Suprapubic skin (tissue), 4 donors: Measurements from ENCODE around the gene ABHD2. TPM values are rescaled to one million over a fixed set of nuclear protein-coding genes. Genes with fewer than 3 reads are reported as not detected.

Experiments
- DNase-seq, 2 donors: peaks; one replicate each; pipeline ENCODE4 v3.0.0-alpha.2; 2019; ENCODE audit warnings: low spot score in 2 of 2
- H3K27ac ChIP-seq: fragments of 200-600 bp; sonication (generic); one replicate; pipeline ENCODE4 v1.5.1; 2019
- H3K27me3 ChIP-seq: fragments of 200-600 bp; sonication (generic); one replicate; pipeline ENCODE4 v1.5.1; 2019
- H3K36me3 ChIP-seq: fragments of 200-600 bp; sonication (generic); one replicate; pipeline ENCODE4 v1.5.1; 2019
- H3K4me1 ChIP-seq: fragments of 200-600 bp; sonication (generic); one replicate; pipeline ENCODE4 v1.5.1; 2019
- H3K4me3 ChIP-seq: fragments of 200-600 bp; sonication (generic); one replicate; pipeline ENCODE4 v1.5.1; 2019; ENCODE audit warnings: mild to moderate bottlenecking
- H3K9me3 ChIP-seq: fragments of 200-600 bp; sonication (generic); one replicate; pipeline ENCODE4 v1.5.1; 2019
- CTCF ChIP-seq, 2 donors: fragments of 200-600 bp in 1 of 2; fragments of 450-650 bp in 1 of 2; sonication (generic) in 1 of 2; IDR thresholded peaks; one replicate each; pipeline ENCODE4 v1.5.1; 2016 to 2019; ENCODE audit warnings: antibody characterized with exemption in 2 of 2, mild to moderate bottlenecking in 1 of 2, moderate library complexity in 1 of 2
- EP300 ChIP-seq: sonication (generic); formaldehyde crosslinking; IDR thresholded peaks from one replicate; pipeline ENCODE4 v1.6.1; 2017; ENCODE audit warnings: antibody characterized with exemption
- POLR2A ChIP-seq, 2 donors: fragments of 450-650 bp; IDR thresholded peaks; one replicate each; pipeline ENCODE4 v1.6.1; 2017; ENCODE audit warnings: antibody characterized with exemption in 2 of 2, mild to moderate bottlenecking in 2 of 2, moderate library complexity in 2 of 2
- POLR2AphosphoS5 ChIP-seq, 3 donors: sonication (generic); formaldehyde crosslinking; IDR thresholded peaks; one replicate each; pipeline ENCODE4 v1.6.1; 2017; ENCODE audit warnings: antibody characterized with exemption in 3 of 3
- WGBS: methylation state at CpG from one replicate; pipeline ENCODE4 v1.1.5; 2018; 5-methylcytosine and 5-hydroxymethylcytosine counted together
- total RNA-seq, 4 donors: library from RNA; depleted of rRNA; stranded (reverse); fragments of >200 nt; gene quantifications; one replicate each; pipeline ENCODE4 v1.1.0, GENCODE V29; 2016

Gene ABHD2
- total RNA-seq, 4 donors from 2014 or later = 38.0 to 78.0 (median 63.2) TPM

DNA sequence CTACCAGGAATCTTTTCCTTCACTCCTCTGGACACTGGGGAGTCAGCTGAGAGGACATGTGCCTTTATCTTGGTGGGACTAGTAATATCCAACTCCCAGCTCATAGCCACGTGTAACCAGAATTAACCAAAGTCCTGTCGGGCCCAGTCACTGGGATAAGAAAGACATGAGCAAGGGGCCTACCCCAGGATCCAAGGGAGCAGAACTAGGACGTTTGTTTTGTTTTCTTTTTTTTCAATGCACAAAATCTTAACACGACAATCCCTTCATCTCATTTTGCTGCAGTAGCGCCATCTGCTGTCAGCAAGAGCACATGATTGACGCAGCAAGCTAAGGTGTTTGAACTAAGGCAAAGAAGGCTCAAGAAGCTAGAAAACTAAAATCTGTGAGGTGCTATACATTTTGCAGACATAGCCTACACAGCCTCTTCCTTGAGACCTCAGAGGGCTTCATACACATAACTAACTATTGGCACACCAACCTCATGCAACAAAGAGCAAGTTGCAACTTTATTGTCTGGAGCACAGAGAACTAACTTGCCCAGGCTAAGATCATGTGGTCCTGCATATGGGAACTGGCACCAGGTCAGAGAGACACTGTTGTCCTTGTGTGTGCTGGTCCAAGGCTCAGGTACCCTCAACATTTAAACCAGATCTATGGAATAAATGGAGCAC, 89.5 kb downstream of the ABHD2 start:
- Histone ChIP-seq H3K27ac (no peak overlapping the region), H3K27me3 (no peaks in the 10 kb centered on the region), H3K4me1 (peaks cover 13% of the 10 kb centered on the region), H3K9me3 (no peaks in the 10 kb centered on the region), H3K36me3 (peaks cover 33% of the 10 kb centered on the region), H3K4me3 (no peak overlapping the region)
- no peak for DNase-seq
- TF ChIP-seq EP300 (no peak), CTCF (IDR thresholded peaks at IDR 0.05) (peak; percentile 63 to 73), POLR2AphosphoS5 (IDR thresholded peaks at IDR 0.05) (no peak), POLR2A (IDR thresholded peaks at IDR 0.05) (no peak)
- 7% methylated on average over 6 of the region's 6 CpGs for WGBS

DNA sequence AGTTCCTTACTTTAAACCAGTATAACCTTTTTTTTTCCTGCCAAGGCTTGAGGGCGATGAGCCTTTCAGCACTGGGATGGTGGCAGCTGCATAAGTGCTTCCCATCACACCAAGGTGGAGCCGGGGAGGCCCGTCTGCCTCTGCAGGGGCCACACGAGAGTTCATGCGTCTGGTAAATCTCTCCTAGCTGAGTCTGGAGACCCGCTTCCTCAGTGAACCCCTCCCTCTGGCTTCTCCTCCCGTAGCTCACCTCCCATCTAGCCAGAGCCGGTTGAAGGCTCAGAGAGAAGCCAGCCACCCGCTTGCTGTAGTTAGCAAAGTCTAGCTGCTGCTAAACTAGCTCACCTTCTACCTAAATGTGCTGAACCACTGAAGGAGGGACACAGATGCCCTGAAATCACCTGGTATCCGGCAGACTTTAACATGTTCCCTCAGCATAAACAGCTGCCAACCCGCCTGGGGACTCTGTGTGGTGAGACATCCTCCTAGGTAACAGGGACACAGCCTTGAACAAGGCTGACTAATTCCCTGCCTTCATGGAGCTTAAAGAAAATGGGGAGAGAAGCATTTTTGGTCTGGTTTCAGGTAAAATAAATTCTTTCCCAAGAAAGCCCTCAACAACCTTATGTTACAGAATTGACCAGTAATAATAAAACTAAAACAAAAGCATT, 90.2 kb downstream of the ABHD2 start:
- WGBS = 90% methylated on average over 10 of the region's 11 CpGs
- H3K27ac ChIP-seq = no peak overlapping the region
- TF ChIP-seq POLR2AphosphoS5 (IDR thresholded peaks at IDR 0.05) = no peak
- no peak for TF ChIP-seq CTCF (IDR thresholded peaks at IDR 0.05)
- no peak for TF ChIP-seq POLR2A (IDR thresholded peaks at IDR 0.05)
- no peak for TF ChIP-seq EP300
- peaks cover 13% of the 10 kb centered on the region for H3K4me1 ChIP-seq
- H3K4me3 ChIP-seq = no peak overlapping the region
- peaks cover 31% of the 10 kb centered on the region for H3K36me3 ChIP-seq
- H3K9me3 ChIP-seq = no peaks in the 10 kb centered on the region
- no peak for DNase-seq
- no peaks in the 10 kb centered on the region for H3K27me3 ChIP-seq

- Histone ChIP-seq H3K36me3 (peaks cover 31% of the 10 kb centered on the region), H3K27me3 (no peaks in the 10 kb centered on the region), H3K9me3 (no peaks in the 10 kb centered on the region), H3K27ac (no peak overlapping the region), H3K4me3 (no peak overlapping the region), H3K4me1 (peaks cover 13% of the 10 kb centered on the region)
- no peak for TF ChIP-seq EP300
- 65% methylated on average over 4 of the region's 5 CpGs for WGBS
- no peak for DNase-seq
Measured at GRCh38 chr15:89179966-89180875, 92.0 kb downstream of the ABHD2 start.

GRCh38 chr15:89184357-89184756, 96.1 kb downstream of the ABHD2 start:
- WGBS = 67% methylated on average over 6 of the region's 6 CpGs
- Histone ChIP-seq H3K36me3 (peaks cover 41% of the 10 kb centered on the region), H3K27me3 (no peaks in the 10 kb centered on the region), H3K9me3 (no peaks in the 10 kb centered on the region), H3K4me3 (no peak overlapping the region), H3K4me1 (no peaks in the 10 kb centered on the region), H3K27ac (no peak overlapping the region)
- TF ChIP-seq POLR2A (IDR thresholded peaks at IDR 0.05) = no peak
- no peak for TF ChIP-seq CTCF (IDR thresholded peaks at IDR 0.05)
- no peak for TF ChIP-seq POLR2AphosphoS5 (IDR thresholded peaks at IDR 0.05)
- no peak for TF ChIP-seq EP300
- DNase-seq = no peak

- TF ChIP-seq POLR2AphosphoS5 (IDR thresholded peaks at IDR 0.05) (no peak), CTCF (IDR thresholded peaks at IDR 0.05) (no peak), POLR2A (IDR thresholded peaks at IDR 0.05) (no peak), EP300 (no peak)
- peaks cover 47% of the 10 kb centered on the region for H3K36me3 ChIP-seq
- H3K9me3 ChIP-seq = no peaks in the 10 kb centered on the region
- WGBS = 92% methylated on average over 9 of the region's 12 CpGs
- no peak overlapping the region for H3K27ac ChIP-seq
- no peak overlapping the region for H3K4me3 ChIP-seq
- H3K27me3 ChIP-seq = no peaks in the 10 kb centered on the region
- no peak for DNase-seq
- H3K4me1 ChIP-seq = no peaks in the 10 kb centered on the region
Measured at GRCh38 chr15:89184886-89185526, 96.8 kb downstream of the ABHD2 start.
